GM12801 (cell line): ENCODE data around the gene WDR46.

Experiments used
- TF ChIP-seq, protein P1 (sequence below): IDR thresholded peaks from one replicate; pipeline ENCODE4 v1.5.1; 2011; ENCODE audit warnings: control low read depth; ENCODE audit not compliant: insufficient read length; ENCODE audit errors: extremely low read depth

WDR46 gene

DNA sequence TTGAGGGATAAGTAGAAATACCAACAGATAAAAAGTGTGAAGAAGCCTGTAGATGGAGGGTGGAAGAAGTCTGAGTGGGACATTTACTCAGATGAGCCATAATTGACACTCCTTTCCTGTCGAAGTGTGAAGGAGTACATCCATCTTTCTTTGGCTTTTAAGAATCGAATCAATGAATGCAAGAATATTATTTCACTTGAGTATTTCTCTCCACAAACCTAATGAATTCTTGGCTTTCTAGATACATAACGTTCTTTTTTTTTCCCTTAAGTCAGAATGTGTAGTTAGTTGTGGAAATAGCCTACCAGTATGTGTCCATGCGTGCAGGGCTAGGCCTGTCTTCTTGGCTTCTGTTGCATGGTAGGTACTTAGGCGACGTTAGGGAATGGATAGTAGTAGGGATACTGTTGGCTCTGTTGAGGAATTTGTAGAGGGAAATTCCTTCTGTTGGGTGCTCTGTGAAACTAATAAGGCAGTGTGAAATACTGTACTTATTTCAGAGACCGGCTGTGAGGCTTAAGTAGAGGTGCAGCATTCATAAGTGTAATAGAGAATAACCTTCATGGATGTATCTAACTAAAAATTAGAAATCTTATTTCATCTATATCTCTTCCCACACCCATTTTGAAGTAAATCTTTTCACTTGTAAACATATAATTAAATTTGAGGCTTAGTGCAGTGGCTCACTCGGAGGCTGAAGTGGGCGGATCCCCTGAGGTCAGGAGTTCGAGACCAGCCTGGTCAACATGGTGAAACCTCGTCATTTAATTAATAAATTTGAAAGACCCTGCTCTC is 15.7 kb downstream of the WDR46 start:
- TF ChIP-seq, protein P1, sequence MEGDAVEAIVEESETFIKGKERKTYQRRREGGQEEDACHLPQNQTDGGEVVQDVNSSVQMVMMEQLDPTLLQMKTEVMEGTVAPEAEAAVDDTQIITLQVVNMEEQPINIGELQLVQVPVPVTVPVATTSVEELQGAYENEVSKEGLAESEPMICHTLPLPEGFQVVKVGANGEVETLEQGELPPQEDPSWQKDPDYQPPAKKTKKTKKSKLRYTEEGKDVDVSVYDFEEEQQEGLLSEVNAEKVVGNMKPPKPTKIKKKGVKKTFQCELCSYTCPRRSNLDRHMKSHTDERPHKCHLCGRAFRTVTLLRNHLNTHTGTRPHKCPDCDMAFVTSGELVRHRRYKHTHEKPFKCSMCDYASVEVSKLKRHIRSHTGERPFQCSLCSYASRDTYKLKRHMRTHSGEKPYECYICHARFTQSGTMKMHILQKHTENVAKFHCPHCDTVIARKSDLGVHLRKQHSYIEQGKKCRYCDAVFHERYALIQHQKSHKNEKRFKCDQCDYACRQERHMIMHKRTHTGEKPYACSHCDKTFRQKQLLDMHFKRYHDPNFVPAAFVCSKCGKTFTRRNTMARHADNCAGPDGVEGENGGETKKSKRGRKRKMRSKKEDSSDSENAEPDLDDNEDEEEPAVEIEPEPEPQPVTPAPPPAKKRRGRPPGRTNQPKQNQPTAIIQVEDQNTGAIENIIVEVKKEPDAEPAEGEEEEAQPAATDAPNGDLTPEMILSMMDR, result no peak

DNA sequence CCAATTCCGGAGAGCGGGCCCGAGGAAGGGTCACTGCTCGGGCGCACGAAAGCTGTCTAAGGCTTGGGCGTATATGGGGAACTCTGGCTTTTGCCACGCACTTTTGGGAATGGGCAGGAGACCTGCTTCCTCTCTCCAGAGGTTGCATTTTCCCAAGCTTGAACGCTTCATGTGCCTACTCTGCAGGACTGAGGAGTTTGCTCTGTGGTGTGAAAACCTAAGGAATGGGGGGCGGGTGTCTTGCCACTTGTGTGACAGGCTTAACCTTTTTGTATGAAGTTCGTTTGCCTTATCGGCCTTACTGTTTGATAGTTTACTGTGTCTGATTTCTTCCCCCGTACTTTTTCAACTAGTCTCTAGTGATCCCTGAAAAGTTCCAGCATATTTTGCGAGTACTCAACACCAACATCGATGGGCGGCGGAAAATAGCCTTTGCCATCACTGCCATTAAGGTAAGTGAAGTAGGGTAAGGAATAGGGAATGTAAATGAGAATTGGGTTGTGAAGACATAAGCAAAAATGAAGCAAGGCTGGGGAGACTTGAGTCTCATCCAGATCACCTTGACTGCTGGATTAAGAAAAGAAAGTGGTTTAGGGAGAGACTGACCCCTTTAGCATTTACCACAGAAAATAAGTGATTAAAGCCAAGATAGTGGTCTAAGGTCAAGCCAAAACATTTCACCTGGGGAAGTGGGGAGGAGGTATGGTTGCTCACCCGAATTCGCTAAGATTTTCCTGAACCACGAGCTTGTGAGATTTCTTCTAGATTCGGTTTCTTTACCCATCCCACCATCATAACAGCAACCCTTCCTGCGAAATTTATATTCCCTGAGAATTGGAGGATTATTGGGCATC is 16.5 kb downstream of the WDR46 start:
- TF ChIP-seq, protein P1, result no peak

DNA sequence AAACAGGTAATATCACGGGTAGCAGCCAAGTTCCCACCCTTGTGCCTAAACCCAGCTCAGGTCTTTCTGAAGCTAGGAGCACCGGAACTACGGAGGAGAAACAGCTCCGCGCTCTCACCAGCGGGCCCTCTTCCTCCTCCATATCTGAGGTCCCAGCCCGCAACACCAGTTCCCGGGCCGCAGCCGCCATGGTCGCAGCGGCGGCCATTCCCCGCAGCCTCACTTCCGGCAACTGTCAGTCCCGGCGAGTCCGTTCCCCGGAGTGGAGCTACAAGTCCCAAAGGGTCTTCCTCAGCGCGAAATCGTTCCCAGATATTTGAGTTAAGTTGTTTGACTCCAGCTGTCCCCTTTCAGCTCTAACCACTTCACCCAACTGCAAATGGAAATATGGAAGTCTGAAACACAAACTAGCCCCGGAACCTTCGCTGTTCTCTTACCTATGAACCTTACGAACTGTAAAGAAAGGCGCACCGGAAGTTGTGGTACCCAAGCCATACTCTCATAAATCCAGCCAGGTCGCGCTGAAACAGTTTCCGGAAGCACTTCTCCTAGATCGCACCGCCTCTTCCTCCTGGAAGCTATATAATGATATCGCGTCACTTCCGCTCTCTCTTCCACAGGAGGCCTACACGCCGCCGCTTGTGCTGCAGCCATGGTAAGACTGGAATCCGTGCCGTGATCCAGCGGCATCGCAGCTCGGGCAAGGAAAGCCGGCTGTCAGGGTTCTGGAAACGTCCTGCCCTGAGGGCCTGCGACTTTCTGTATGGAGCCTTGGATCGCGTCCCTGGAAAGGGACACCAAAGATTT is 17.4 kb downstream of the WDR46 start, which contains the start of the genes RPS18 and VPS52:
Gene RPS18 (plus strand): TSS at position 608 of the 807 bp plus-strand sequence. CDS start 45 bp downstream, at position 653.
Gene VPS52 (minus strand): TSS at position 409 of the 807 bp plus-strand sequence. CDS start 201 bp downstream, at position 208.
- TF ChIP-seq, protein P1, result no peak

DNA sequence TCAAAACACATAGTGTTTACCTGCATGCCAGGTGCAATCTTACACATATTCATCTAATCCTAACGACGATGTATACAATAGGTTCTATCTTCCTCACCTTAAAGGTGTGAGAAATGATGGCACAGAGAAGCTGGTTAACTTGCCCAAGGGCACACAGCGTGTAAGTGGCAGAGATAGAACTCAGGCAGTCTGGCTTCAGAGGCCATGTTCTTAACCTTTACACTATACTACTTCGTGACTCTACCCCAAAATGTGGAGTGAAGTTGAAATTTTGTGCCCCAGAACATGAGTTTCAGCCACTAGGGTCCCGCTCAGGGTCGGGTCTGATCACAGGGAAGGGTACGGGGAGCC is 17.9 kb downstream of the WDR46 start:
- TF ChIP-seq, protein P1, result no peak

DNA sequence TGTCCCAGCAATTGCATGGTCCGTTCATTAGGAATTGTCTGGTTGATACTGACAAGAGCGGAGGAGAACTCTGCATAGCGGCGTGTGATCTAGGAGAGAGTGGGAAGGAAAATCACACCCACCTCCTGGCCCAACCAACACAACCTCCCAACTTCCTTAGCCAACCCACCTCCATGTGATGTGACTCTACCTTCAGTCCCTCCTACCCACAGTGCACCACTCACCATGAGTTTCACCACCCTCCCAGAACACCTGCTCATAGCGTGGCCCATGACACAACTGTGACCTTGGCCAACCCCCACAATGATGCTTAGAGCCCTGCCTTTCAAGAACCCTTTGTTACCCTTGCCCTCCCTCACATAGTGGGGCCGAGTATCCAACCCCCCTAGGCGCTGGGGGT is 25.0 kb downstream of the WDR46 start:
- TF ChIP-seq, protein P1, result no peak

DNA sequence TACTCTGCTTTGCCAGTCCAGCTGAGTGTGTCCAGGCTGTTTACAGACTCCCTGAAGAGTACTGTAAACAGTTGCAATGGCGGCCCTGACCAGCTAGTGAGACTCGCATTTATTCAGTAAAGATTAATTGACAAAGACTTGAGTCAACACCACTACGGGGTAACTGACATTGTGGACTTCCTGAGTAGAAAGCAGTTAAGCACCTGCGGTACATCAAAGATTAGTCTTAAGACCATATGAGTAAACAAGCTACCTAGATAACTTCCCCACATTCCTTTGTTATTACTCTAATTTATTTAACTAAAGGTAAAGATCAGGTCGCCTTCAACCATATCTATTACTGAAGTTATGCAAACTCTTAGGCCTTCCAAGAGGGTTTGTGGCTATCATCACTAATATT is 30.0 kb downstream of the WDR46 start:
- TF ChIP-seq, protein P1, result no peak

DNA sequence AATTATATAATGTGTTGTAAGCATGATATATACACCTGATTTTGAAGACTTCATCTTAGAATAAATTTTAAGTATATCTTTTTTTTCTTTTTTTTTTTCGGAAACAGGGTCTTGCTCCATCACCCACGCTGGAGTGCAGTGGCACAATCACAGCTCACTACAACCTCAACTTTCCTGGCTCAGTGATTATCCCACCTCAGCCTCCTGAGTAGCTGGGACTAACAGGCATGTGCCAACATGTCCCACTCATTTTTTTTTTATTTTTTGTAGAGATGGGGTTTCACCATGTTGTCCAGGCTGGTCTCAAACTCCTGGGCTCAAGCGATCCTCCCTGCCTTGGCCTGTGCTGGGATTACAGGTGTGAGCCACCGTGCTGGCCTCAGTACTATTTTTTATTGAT is 34.4 kb downstream of the WDR46 start:
- TF ChIP-seq, protein P1, result no peak
